Activated naive CD4-positive, alpha-beta T cell (primary cell): ENCODE data around the gene ABCD1.
"Not testable (repeated sequence)": the region's sequence is repeated elsewhere in the genome, so short reads cannot be mapped to it uniquely, and the experiment has no call there.

Source experiments
- DNase-seq, 4 experiments: peaks; one replicate each; lab custom pipeline; 2025; lab: John Stamatoyannopoulos, UW

Gene ABCD1

DNA sequence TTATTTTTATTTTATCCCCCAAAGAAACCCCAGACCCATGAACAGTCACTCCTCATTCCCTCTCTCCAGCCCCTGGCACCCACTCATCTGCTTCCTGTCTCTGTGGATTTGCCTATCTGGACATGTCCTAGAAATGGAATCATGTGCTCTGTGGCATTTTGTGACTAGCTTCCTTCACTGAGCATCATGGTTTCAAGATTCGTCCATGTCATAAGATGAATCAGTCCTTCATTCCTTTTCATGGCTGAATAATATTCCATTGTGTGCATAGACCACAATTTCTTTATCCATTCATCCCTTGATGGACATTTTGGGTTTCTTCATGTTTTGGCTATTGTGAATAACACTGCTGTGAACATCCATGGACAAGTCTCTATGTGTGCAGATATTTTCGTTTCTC lies 10.2 kb downstream of the ABCD1 start:
- DNase-seq = no peak

GRCh38 chrX:153735274-153735673 lies 10.6 kb downstream of the ABCD1 start:
- DNase-seq = no peak

DNA sequence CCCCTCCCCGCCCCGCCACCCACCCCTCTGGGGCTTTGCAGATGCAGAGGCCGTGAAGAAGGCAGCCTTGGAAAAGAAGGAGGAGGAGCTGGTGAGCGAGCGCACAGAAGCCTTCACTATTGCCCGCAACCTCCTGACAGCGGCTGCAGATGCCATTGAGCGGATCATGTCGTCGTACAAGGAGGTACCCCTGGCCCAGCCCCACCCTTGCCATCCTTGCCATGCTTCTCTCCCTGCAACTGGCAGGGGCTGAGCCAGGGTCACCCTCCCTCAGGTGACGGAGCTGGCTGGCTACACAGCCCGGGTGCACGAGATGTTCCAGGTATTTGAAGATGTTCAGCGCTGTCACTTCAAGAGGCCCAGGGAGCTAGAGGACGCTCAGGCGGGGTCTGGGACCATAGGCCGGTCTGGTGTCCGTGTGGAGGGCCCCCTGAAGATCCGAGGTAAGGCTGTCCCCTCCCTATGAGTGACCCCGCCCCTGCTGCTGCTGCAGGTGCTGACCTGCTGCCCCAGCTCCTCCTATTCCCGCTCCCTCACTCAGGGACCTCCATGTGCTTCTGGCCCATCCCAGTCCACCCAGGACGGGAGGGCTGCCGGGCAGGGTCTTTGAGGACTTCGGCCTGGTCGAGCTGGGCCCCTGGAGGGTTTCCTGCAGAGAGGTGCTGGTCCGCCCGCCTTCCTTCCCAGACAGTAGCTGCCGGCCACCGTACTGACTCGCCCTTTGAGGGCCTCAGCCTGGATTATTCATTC lies 11.6 kb downstream of the ABCD1 start:
- DNase-seq = no peak

DNA sequence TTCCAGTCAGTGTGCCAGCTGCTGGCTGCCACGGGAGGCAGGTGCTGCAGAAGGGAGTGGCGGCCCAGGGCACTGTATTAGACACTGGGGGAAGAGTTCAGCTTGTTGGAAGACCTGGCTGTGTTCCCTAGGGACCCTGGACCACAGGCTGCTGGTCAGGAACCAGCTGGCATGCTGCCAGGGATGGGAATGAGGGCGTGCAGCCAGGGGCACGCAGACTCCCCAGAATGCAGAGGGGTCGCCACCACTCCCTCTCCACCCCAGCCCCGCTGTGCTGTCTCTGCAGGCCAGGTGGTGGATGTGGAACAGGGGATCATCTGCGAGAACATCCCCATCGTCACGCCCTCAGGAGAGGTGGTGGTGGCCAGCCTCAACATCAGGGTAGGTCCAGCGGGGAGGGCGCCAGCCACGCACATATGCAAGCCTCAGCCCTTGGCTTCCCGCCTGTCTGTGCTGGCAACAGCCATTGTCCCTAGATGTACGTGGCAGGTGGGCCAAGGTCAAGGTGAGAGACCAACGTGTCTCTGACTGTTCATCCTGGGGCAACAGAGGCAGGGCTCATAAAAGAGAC lies 12.3 kb downstream of the ABCD1 start:
- DNase-seq = no peak

- DNase-seq = no peak
These were observed 13.5 kb downstream of the ABCD1 start for GRCh38 chrX:153738056-153738605.

- DNase-seq = no peak
These were observed 15.3 kb downstream of the ABCD1 start for GRCh38 chrX:153739754-153740486.

GRCh38 chrX:153740631-153741222 lies 16.1 kb downstream of the ABCD1 start:
- no peak for DNase-seq

DNA sequence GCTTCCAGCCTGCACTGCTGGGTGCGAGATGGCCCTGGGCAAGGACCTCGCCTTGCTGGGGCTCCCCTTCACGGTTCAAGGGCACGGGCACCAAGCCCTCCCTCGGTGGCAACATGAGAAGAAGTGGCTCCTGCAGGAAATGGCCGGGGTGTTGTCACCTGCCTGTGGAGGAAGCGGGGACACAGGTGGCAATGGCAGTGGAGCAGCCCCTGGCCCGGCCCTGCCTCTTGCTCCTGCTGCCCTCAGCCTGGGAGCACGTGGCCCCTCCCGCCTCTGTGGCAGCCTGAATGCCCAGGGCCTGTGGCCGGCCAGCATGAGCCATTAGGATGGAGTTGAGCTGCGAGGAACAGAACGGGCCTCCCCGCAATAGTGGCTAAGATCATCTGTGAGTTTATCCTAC lies 16.8 kb downstream of the ABCD1 start:
- DNase-seq = no peak

- DNase-seq = not testable (repeated sequence)
These were observed 17.5 kb downstream of the ABCD1 start for GRCh38 chrX:153742111-153742510.

GRCh38 chrX:153742796-153743467 lies 18.3 kb downstream of the ABCD1 start:
- DNase-seq = not testable (repeated sequence)

DNA sequence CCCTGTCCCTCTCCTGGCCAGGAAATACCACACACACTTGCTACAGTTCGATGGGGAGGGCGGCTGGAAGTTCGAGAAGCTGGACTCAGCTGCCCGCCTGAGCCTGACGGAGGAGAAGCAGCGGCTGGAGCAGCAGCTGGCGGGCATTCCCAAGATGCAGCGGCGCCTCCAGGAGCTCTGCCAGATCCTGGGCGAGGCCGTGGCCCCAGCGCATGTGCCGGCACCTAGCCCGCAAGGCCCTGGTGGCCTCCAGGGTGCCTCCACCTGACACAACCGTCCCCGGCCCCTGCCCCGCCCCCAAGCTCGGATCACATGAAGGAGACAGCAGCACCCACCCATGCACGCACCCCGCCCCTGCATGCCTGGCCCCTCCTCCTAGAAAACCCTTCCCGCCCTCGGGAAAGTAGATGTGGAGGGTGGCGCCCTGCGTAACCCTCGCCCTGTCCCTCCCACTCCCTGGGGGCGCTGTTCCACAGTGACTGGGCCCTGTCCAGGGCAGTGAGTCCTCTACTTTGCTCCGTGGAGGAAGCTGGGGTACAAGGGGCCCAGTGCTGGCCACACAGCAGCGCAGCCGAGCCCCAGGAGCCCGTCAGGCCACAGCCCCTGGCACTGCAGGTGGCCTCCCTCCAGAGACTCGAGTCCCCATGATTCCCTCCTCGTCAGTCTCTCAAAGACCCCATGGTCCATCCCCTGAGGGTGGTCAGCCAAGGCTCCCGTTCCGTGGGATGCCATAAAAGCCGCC lies 19.0 kb downstream of the ABCD1 start:
- DNase-seq = not testable (repeated sequence)

GRCh38 chrX:153744210-153745066 lies 19.8 kb downstream of the ABCD1 start:
- DNase-seq = no peak

DNA sequence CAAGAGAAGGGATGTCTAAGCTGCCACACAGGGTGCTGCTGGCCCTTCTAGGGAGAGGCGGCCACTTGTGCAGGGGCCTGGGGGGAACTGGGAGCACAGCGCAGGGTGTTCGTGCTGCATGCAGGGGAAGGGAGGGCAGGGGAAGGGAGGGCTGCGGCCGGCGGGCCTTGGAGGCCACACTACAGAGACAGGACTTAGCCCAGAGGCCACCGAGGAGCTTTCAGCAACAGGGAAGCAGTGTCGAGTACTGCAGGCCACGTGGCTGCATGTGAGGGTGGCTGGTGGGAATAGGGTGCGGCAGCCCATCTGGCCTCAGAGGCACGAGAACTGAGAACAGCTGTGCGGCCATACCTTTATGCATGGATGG lies 20.4 kb downstream of the ABCD1 start:
- DNase-seq = not testable (repeated sequence)

- DNase-seq = no peak
These were observed 21.7 kb downstream of the ABCD1 start for GRCh38 chrX:153746359-153746758.

DNA sequence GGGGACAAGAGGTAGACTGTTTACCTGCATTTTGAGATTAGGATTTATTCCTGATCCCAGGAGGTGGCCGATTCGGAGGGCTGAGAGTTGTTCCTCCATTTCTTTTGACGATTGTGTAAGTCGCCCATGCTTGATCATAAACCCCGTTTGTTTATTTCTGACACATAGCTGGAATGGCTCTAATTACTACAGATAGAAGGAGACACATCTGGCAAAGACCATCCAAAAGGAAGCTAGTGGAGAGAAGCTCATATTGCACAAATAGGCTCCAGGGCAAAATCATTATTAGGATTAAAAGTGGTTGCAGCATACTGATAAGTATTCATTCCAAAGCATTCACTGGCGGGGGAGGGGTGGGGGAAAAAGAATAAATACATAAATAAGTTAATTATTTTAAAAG lies 22.3 kb downstream of the ABCD1 start:
- DNase-seq = not testable (repeated sequence)

DNA sequence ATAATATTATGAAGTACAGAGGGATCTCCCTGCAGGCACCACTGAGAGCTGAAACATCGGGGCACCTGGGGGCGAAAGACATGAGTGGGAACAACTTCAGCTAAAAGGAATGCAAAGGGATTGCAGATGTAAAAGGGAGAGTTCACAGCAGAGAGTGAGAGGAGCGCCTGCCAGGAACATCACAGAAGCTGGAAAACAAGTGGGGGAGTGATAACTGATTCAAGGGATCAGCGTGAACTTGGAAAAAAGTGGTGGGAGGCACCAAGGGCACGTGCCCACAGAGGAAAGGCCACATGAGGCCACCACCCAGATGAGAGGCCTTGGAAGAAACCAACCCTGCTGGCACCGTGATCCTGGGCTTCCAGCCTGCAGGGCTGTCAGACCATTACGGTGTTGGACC lies 24.4 kb downstream of the ABCD1 start:
- DNase-seq = not testable (repeated sequence)

DNA sequence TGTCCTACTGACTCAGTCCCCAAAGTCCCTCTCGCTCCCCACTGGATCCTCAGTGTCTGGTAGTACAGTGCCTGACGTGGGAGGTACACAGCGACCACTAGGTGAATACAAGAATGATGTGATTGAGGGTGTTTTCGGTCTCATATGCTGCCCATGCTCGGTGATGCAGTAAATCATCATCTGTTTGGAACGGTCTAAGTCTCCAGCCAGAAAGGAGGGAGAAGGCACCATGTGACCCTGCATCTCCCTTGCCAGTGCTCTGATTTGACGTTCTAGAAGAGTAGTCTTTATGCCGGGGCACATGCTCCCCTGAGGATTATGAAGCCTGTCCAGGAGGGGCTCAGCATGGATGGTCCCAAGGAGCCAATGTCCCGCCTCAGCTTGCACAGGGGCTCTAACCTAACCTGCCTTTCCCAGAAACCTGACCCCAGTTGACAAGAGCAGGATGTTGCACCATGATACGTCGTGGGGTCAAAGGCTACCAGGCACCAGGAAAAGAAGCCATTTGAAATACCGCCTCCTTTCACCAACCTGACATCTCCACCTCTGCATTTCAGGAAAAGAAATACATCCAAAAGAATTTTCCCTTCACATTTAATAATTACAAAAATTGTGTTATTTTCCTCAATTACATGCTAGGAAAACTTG lies 25.6 kb downstream of the ABCD1 start:
- DNase-seq = no peak

- no peak for DNase-seq
These were observed 30.5 kb downstream of the ABCD1 start for GRCh38 chrX:153755136-153755535.

GRCh38 chrX:153761863-153762262 lies 37.2 kb downstream of the ABCD1 start:
- DNase-seq = no peak
